Measurements from ENCODE around the gene NBAS. TPM values are rescaled to one million over a fixed set of nuclear protein-coding genes. Genes with fewer than 3 reads are reported as not detected.
A peak's percentile ranks its signal among the peaks of the same experiment; 100 is the strongest.

NBAS gene
- total and polyA plus RNA-seq, 2 of the 13 experiments (the other 11 are each of a cell fraction or from before 2014, with no cell fraction given) = 33.6 to 58.7 TPM

DNA sequence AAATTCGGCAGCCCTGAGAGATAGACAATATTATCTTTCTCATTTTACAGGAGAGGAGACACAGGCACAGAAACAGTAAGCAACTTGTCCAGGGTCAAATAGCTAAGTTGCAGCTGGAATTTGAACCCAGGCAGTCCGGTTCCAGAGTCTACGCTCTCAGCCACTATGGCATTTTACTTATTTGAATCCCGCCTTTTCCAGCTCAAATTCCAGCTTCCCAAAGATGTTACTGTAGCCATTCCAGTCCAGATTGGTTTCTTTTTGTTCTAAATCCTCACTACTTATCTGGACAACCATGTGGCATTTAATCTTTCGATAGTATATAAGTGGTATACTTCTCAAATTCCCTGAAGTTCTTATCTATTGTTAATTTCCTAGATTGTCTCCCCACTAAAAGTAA is 125.7 kb downstream of the NBAS start (continued):
- TF ChIP-seq, protein P1, sequence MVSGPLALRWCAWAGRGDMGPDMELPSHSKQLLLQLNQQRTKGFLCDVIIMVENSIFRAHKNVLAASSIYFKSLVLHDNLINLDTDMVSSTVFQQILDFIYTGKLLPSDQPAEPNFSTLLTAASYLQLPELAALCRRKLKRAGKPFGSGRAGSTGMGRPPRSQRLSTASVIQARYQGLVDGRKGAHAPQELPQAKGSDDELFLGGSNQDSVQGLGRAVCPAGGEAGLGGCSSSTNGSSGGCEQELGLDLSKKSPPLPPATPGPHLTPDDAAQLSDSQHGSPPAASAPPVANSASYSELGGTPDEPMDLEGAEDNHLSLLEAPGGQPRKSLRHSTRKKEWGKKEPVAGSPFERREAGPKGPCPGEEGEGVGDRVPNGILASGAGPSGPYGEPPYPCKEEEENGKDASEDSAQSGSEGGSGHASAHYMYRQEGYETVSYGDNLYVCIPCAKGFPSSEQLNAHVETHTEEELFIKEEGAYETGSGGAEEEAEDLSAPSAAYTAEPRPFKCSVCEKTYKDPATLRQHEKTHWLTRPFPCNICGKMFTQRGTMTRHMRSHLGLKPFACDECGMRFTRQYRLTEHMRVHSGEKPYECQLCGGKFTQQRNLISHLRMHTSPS (CRISPR knock-in tag; IDR thresholded peaks at IDR 0.05; ENCODE audit: low read depth) = no peak
- TF ChIP-seq, protein P2, sequence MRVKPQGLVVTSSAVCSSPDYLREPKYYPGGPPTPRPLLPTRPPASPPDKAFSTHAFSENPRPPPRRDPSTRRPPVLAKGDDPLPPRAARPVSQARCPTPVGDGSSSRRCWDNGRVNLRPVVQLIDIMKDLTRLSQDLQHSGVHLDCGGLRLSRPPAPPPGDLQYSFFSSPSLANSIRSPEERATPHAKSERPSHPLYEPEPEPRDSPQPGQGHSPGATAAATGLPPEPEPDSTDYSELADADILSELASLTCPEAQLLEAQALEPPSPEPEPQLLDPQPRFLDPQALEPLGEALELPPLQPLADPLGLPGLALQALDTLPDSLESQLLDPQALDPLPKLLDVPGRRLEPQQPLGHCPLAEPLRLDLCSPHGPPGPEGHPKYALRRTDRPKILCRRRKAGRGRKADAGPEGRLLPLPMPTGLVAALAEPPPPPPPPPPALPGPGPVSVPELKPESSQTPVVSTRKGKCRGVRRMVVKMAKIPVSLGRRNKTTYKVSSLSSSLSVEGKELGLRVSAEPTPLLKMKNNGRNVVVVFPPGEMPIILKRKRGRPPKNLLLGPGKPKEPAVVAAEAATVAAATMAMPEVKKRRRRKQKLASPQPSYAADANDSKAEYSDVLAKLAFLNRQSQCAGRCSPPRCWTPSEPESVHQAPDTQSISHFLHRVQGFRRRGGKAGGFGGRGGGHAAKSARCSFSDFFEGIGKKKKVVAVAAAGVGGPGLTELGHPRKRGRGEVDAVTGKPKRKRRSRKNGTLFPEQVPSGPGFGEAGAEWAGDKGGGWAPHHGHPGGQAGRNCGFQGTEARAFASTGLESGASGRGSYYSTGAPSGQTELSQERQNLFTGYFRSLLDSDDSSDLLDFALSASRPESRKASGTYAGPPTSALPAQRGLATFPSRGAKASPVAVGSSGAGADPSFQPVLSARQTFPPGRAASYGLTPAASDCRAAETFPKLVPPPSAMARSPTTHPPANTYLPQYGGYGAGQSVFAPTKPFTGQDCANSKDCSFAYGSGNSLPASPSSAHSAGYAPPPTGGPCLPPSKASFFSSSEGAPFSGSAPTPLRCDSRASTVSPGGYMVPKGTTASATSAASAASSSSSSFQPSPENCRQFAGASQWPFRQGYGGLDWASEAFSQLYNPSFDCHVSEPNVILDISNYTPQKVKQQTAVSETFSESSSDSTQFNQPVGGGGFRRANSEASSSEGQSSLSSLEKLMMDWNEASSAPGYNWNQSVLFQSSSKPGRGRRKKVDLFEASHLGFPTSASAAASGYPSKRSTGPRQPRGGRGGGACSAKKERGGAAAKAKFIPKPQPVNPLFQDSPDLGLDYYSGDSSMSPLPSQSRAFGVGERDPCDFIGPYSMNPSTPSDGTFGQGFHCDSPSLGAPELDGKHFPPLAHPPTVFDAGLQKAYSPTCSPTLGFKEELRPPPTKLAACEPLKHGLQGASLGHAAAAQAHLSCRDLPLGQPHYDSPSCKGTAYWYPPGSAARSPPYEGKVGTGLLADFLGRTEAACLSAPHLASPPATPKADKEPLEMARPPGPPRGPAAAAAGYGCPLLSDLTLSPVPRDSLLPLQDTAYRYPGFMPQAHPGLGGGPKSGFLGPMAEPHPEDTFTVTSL (CRISPR knock-in tag; IDR thresholded peaks at IDR 0.05; ENCODE audit: borderline replicate concordance) = peak; percentile 78; the same call in 1 of the 2 replicates
- TF ChIP-seq, protein P3, sequence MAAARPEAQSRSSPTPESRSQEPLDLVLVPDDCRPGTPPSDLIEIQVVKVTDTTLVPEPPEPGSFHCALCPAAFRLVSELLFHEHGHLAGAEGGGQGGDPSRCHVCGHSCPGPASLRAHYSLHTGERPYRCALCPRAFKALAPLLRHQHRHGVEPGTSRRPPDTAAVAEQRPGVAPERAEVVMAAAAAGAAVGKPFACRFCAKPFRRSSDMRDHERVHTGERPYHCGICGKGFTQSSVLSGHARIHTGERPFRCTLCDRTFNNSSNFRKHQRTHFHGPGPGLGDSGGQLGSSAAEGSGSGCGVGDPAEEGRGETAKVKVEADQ (CRISPR knock-in tag; IDR thresholded peaks at IDR 0.05; ENCODE audit: borderline replicate concordance) = no peak
- TF ChIP-seq ZFX (CRISPR knock-in tag; IDR thresholded peaks at IDR 0.05; ENCODE audit: low read depth) = no peak
- TF ChIP-seq MED1 (CRISPR knock-in tag; IDR thresholded peaks at IDR 0.05) = no peak
- TF ChIP-seq PHF5A (CRISPR knock-in tag; IDR thresholded peaks at IDR 0.05; ENCODE audit: low read depth, unreplicated experiment) = no peak
- TF ChIP-seq SRY (CRISPR knock-in tag; IDR thresholded peaks at IDR 0.05) = no peak
- TF ChIP-seq TBL1XR1 (IDR thresholded peaks at IDR 0.05; ENCODE audit: borderline replicate concordance, low read length, partially characterized antibody) = no peak
- TF ChIP-seq FOXJ3 (CRISPR knock-in tag; IDR thresholded peaks at IDR 0.05; ENCODE audit: borderline replicate concordance) = no peak
- TF ChIP-seq ZNF33B (CRISPR knock-in tag; IDR thresholded peaks at IDR 0.05) = no peak
- no peak for TF ChIP-seq NFIC (IDR thresholded peaks at IDR 0.05; ENCODE audit: low read length)
- peak; percentile 59; the same call in 1 of the 2 replicates for TF ChIP-seq ZNF205 (CRISPR knock-in tag; IDR thresholded peaks at IDR 0.05)
- no peak for TF ChIP-seq ZNF570 (CRISPR knock-in tag; IDR thresholded peaks at IDR 0.05; ENCODE audit: borderline replicate concordance)
- peak; percentile 50; the same call in 1 of the 2 replicates for TF ChIP-seq MXD4 (CRISPR knock-in tag; IDR thresholded peaks at IDR 0.05)
- TF ChIP-seq ZNF121 (CRISPR knock-in tag; IDR thresholded peaks at IDR 0.05) = no peak
- TF ChIP-seq TCF7 (IDR thresholded peaks at IDR 0.05; ENCODE audit: low read depth) = no peak
- TF ChIP-seq, protein P4, sequence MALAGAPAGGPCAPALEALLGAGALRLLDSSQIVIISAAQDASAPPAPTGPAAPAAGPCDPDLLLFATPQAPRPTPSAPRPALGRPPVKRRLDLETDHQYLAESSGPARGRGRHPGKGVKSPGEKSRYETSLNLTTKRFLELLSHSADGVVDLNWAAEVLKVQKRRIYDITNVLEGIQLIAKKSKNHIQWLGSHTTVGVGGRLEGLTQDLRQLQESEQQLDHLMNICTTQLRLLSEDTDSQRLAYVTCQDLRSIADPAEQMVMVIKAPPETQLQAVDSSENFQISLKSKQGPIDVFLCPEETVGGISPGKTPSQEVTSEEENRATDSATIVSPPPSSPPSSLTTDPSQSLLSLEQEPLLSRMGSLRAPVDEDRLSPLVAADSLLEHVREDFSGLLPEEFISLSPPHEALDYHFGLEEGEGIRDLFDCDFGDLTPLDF (CRISPR knock-in tag; IDR thresholded peaks at IDR 0.05) = peak; percentile 87; the same call in 1 of the 2 replicates
- TF ChIP-seq ZNF724P (CRISPR knock-in tag; IDR thresholded peaks at IDR 0.05; ENCODE audit: borderline replicate concordance) = no peak
- TF ChIP-seq, protein P5, sequence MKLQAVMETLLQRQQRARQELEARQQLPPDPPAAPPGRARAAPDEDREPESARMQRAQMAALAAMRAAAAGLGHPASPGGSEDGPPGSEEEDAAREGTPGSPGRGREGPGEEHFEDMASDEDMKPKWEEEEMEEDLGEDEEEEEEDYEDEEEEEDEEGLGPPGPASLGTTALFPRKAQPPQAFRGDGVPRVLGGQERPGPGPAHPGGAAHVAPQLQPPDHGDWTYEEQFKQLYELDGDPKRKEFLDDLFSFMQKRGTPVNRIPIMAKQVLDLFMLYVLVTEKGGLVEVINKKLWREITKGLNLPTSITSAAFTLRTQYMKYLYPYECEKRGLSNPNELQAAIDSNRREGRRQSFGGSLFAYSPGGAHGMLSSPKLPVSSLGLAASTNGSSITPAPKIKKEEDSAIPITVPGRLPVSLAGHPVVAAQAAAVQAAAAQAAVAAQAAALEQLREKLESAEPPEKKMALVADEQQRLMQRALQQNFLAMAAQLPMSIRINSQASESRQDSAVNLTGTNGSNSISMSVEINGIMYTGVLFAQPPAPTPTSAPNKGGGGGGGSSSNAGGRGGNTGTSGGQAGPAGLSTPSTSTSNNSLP (IDR thresholded peaks at IDR 0.05; ENCODE audit: low read depth, low read length) = 0 out of 2 replicates have a peak, but pooled peaks have one; percentile 20

Measured in HepG2 (cell line).